LNCAP (cell line): Measurements from ENCODE around the gene LCAT.

Experiments used
- CTCF ChIP-seq: fragments of 450-650 bp; IDR thresholded peaks from 2 replicates; pipeline ENCODE4 v1.5.1; 2017; ENCODE audit warnings: mild to moderate bottlenecking

Gene LCAT

GRCh38 chr16:67971111-67971510, 27.2 kb upstream of the LCAT start:
- TF ChIP-seq CTCF, result no peak

- TF ChIP-seq CTCF, result no peak
Measured at GRCh38 chr16:67969254-67970039, 25.5 kb upstream of the LCAT start.

GRCh38 chr16:67968400-67969253, 24.7 kb upstream of the LCAT start, which contains the start of gene SLC12A4:
TSS of gene SLC12A4 (minus strand) at chr16:67968637. CDS start at chr16:67968553, 84 bp downstream.
- TF ChIP-seq CTCF, result no peak

- no peak for TF ChIP-seq CTCF
Measured at GRCh38 chr16:67967958-67968399, 24.1 kb upstream of the LCAT start.

GRCh38 chr16:67967183-67967957, 23.4 kb upstream of the LCAT start:
- TF ChIP-seq CTCF, result no peak

- no peak for TF ChIP-seq CTCF
Measured at GRCh38 chr16:67966549-67967182, 22.7 kb upstream of the LCAT start.
